WTC11 (cell line): Measurements from ENCODE around the gene COL18A1. TPM values are rescaled to one million over a fixed set of nuclear protein-coding genes. Genes with fewer than 3 reads are reported as not detected.
A peak's percentile ranks its signal among the peaks of the same experiment; 100 is the strongest.

ENCODE experiments used
- ATAC-seq: fragments of 200-7000 bp; cut with Tn5 transposase; 2 replicates; pipeline ENCODE4 v1.10.0; 2021; ENCODE audit warnings: mild to moderate bottlenecking, moderate library complexity
- CTCF ChIA-PET: fragments of 300-600 bp; sonication (Branson Sonifier 250); formaldehyde crosslinking; loops from one replicate; lab custom pipeline; 2021; ENCODE audit warnings: antibody characterized with exemption; lab: Charles Lee
- POLR2A ChIA-PET: fragments of 350-600 bp; sonication (Branson Sonifier 250); formaldehyde crosslinking; loops from one replicate; lab custom pipeline; 2021; ENCODE audit warnings: antibody characterized with exemption; lab: Charles Lee
- DNase-seq: peaks from one replicate; pipeline ENCODE4 v3.0.0; 2021; ENCODE audit warnings: low spot score
- H3K27ac Mint-ChIP-seq: 2 replicates; pipeline ENCODE4 v1.8.0; 2021; ENCODE audit warnings: mixed read lengths
- H3K27me3 Mint-ChIP-seq: 2 replicates; pipeline ENCODE4 v1.8.0; 2021; ENCODE audit warnings: low read depth, mild to moderate bottlenecking, moderate library complexity, mixed read lengths
- H3K36me3 Mint-ChIP-seq: 2 replicates; pipeline ENCODE4 v1.8.0; 2021; ENCODE audit warnings: mixed read lengths
- H3K4me1 Mint-ChIP-seq: 2 replicates; pipeline ENCODE4 v1.8.0; 2022; ENCODE audit warnings: mixed read lengths
- H3K4me3 Mint-ChIP-seq: 2 replicates; pipeline ENCODE4 v1.8.0; 2021; ENCODE audit warnings: mild to moderate bottlenecking, moderate library complexity, mixed read lengths
- H3K9me3 Mint-ChIP-seq: 2 replicates; pipeline ENCODE4 v1.8.0; 2021; ENCODE audit warnings: mixed read lengths
- E2F1 ChIP-seq: sonication (generic); formaldehyde crosslinking; IDR thresholded peaks from 2 replicates; pipeline ENCODE4 v1.8.0; 2022; ENCODE audit warnings: mild to moderate bottlenecking, missing genetic modification reagents
- ERG ChIP-seq: fragments of 250-450 bp; sonication (Bioruptor Pico); IDR thresholded peaks from 2 replicates; pipeline ENCODE4 v1.8.0; 2021; ENCODE audit warnings: mild to moderate bottlenecking
- ESRRA ChIP-seq: sonication (generic); formaldehyde crosslinking; IDR thresholded peaks from 2 replicates; pipeline ENCODE4 v1.8.1; 2022; ENCODE audit warnings: mild to moderate bottlenecking, missing genetic modification reagents, borderline replicate concordance
- FOXP1 ChIP-seq: sonication (generic); formaldehyde crosslinking; IDR thresholded peaks from 2 replicates; pipeline ENCODE4 v1.8.0; 2022; ENCODE audit warnings: missing genetic modification reagents, mild to moderate bottlenecking, moderate library complexity, borderline replicate concordance
- KAT7 ChIP-seq: sonication (generic); formaldehyde crosslinking; IDR thresholded peaks from 2 replicates; pipeline ENCODE4 v1.8.1; 2023; ENCODE audit warnings: missing genetic modification reagents, mild to moderate bottlenecking, borderline replicate concordance
- NR2C2 ChIP-seq: sonication (generic); formaldehyde crosslinking; IDR thresholded peaks from 2 replicates; pipeline ENCODE4 v1.8.0; 2022; ENCODE audit warnings: mild to moderate bottlenecking, missing genetic modification reagents
- OVOL2 ChIP-seq: fragments of 250-450 bp; sonication (Bioruptor Pico); IDR thresholded peaks from 2 replicates; pipeline ENCODE4 v1.9.0; 2021; ENCODE audit warnings: mild to moderate bottlenecking, borderline replicate concordance
- PRRX2 ChIP-seq: fragments of 250-450 bp; sonication (Bioruptor Pico); IDR thresholded peaks from 2 replicates; pipeline ENCODE4 v1.8.0; 2021; ENCODE audit warnings: mild to moderate bottlenecking
- SMAD4 ChIP-seq: sonication (generic); formaldehyde crosslinking; IDR thresholded peaks from 2 replicates; pipeline ENCODE4 v1.8.0; 2022; ENCODE audit warnings: mild to moderate bottlenecking, missing genetic modification reagents
- TEAD1 ChIP-seq: sonication (generic); formaldehyde crosslinking; IDR thresholded peaks from 2 replicates; pipeline ENCODE4 v1.8.0; 2022; ENCODE audit warnings: mild to moderate bottlenecking, missing genetic modification reagents
- ZNF263 ChIP-seq: sonication (generic); formaldehyde crosslinking; IDR thresholded peaks from 2 replicates; pipeline ENCODE4 v1.8.1; 2022; ENCODE audit warnings: low read depth, mild to moderate bottlenecking, moderate library complexity, missing genetic modification reagents
- ZNF416 ChIP-seq: fragments of 250-450 bp; sonication (Bioruptor Pico); IDR thresholded peaks from 2 replicates; pipeline ENCODE4 v1.9.0; 2021; ENCODE audit warnings: mild to moderate bottlenecking, inconsistent platforms
- ZNF671 ChIP-seq: fragments of 250-450 bp; sonication (Bioruptor Pico); IDR thresholded peaks from 2 replicates; pipeline ENCODE4 v1.8.0; 2021; ENCODE audit warnings: mild to moderate bottlenecking
- ZSCAN18 ChIP-seq: fragments of 250-450 bp; sonication (Bioruptor Pico); IDR thresholded peaks from 2 replicates; pipeline ENCODE4 v2.1.2; 2022; ENCODE audit warnings: mild to moderate bottlenecking, moderate library complexity
- total RNA-seq: library from RNA; stranded (reverse); gene quantifications from 3 replicates; pipeline ENCODE4 v1.2.3, GENCODE V29; 2021

COL18A1 gene
- total RNA-seq, 1 experiment from 2014 or later = 231 TPM

DNA sequence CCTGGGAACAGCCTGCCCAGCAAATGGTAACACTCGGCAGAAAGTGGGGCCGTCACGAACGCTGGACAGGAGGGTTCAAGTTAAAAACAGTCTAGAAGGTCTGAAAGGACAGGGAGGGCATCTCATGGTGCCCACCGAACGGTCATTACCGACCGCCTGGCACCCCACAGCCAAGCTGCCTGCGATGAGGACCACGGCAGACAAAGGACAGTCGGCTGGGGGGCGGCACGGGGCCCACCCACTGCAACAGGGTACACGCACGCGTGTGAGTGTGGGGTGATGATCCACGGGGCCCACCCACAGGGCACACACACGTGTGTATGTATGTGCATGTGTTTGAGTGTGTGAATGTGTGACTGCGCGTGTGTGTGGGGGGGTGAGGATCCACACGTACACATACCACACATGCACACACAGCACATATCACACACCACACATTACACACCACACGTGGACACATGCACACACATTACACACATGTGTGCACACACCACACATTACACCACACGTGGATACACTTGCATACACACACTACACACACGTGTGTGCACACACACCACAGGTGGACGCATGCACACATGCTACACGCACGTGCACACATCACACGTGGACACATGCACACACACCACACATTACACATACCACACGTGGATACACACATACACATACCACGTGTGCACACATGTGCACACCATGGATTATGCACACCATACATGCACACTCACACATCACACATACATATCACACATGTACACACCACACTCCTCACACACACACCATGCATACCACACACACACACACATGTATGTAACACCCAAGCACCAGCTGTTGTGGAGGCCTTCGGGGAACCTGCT, 74.1 kb downstream of the COL18A1 start (continued):
- no peak for TF ChIP-seq ERG (CRISPR knock-in tag)

DNA sequence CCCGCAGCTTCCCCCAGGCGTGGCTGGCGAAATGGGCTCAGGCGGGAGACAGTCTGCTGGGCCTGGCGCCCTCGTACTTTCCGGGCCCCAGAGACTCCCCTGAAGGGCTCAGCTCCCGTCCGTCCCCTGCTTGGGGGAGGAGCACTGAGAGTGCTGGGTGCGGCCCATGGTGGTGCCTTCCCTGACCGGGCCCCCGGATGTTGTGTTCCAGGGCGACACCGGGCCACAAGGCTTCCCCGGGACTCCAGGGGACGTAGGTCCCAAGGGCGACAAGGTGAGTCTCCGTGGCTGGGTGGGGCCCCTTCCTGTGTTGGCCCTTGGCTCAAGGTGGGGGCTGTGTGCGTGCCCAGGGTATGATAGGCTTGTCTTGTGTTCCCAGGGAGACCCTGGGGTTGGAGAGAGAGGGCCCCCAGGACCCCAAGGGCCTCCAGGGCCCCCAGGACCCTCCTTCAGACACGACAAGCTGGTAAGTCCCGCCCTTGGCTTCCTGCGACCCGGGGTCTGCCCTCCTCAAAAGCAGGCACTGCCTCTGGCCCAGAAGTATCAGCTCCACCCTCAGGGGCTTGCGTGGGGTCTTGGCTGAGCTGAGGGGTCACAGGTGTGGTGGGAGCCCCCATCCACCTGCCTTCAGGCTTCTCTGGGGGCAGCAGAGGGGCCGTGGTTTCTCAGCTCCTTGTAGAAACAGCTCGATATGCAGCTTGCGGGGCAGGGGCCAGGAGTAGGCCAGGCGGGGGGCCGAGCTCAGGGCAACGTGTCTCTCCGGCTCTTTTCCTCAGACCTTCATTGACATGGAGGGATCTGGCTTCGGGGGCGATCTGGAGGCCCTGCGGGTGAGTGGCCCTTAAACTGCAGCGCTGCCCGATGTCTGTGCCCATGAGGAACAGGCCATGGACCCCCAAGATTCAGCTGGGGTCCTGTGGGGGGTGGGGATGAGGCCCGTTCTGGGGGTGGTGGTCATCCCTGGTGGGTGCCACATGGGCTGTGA, 75.0 kb downstream of the COL18A1 start:
- ATAC-seq (no peak), DNase-seq (no peak)
- H3K4me1 Mint-ChIP-seq = peaks cover 6% of the 10 kb centered on the region
- peaks cover 41% of the 10 kb centered on the region for H3K36me3 Mint-ChIP-seq
- no peaks in the 10 kb centered on the region for H3K27me3 Mint-ChIP-seq
- no peak for TF ChIP-seq NR2C2 (CRISPR knock-in tag)
- TF ChIP-seq E2F1 (CRISPR knock-in tag) = no peak
- TF ChIP-seq ZNF416 (CRISPR knock-in tag) = no peak
- TF ChIP-seq PRRX2 (CRISPR knock-in tag) = no peak
- no peak for TF ChIP-seq ZSCAN18 (CRISPR knock-in tag)
- TF ChIP-seq SMAD4 (CRISPR knock-in tag) = no peak
- TF ChIP-seq OVOL2 (CRISPR knock-in tag) = no peak
- TF ChIP-seq TEAD1 (CRISPR knock-in tag) = no peak
- no peak for TF ChIP-seq KAT7 (CRISPR knock-in tag)
- no peak for TF ChIP-seq FOXP1 (CRISPR knock-in tag)
- no peak for TF ChIP-seq ZNF263 (CRISPR knock-in tag)
- ChIA-PET POLR2A (no interaction called here), CTCF (interaction anchor here (1.2 kb wide), 1 partner anchor 8 kb away, joined by 3 read pairs; no protein-coding TSS in a partner anchor)
- H3K4me3 Mint-ChIP-seq = no peak overlapping the region
- peaks cover 12% of the 10 kb centered on the region for H3K9me3 Mint-ChIP-seq
- H3K27ac Mint-ChIP-seq = peak overlapping the region; percentile 28; the same call in 1 of the 2 replicates

DNA sequence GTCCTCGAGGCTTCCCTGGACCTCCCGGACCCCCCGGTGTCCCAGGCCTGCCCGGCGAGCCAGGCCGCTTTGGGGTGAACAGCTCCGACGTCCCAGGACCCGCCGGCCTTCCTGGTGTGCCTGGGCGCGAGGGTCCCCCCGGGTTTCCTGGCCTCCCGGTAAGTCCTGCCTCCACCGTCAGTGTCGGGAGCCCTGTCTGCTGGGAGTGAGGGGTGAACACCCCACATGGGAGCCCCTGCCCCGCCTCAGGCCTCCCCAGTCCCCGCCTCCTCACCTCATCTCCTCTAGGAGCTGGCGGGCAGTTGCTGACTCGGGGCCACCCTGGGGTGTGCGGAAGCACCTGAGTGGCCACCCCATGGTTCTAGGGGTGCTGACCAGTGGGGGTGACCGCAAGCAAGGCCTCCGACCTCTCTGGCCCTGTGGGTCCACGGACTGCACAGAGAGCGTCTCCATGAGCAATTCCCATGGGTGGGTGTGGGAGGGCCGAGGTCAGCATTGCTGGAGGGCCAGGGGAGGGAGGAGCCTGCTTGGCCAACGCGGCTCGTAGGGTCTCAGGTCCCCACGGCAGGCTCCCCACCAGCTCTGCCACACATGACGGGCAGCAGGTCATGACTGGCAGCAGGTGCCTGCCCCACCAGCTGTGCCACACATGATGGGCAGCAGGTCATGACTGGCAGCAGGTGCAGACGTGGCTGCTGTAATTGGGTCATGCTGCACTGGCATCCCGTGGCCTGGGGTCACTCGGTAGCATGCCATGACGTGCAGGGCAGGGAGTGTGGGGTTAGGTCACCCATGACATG, 75.9 kb downstream of the COL18A1 start:
- no peak overlapping the region for H3K27ac Mint-ChIP-seq
- H3K4me3 Mint-ChIP-seq = no peak overlapping the region
- no peak for DNase-seq
- peaks cover 12% of the 10 kb centered on the region for H3K9me3 Mint-ChIP-seq
- H3K27me3 Mint-ChIP-seq = no peaks in the 10 kb centered on the region
- ChIA-PET POLR2A (no interaction called here), CTCF (interaction anchor here (1.2 kb wide), 1 partner anchor 9 kb away, joined by 3 read pairs; no protein-coding TSS in a partner anchor)
- no peak for TF ChIP-seq ZNF671 (CRISPR knock-in tag)
- no peak for TF ChIP-seq ESRRA (CRISPR knock-in tag)
- no peak for ATAC-seq
- H3K36me3 Mint-ChIP-seq = peaks cover 41% of the 10 kb centered on the region
- peaks cover 6% of the 10 kb centered on the region for H3K4me1 Mint-ChIP-seq
